Fibroblast of skin of left quadriceps (primary cell): ENCODE measurements around the gene AP2B1.
"Not testable (repeated sequence)": the region's sequence is repeated elsewhere in the genome, so short reads cannot be mapped to it uniquely, and the experiment has no call there.

Experiments
- DNase-seq, 2 experiments: peaks; one replicate each; pipeline ENCODE4 v3.0.0-alpha.2; 2013; ENCODE audit warnings: low read depth in 2 of 2

AP2B1 gene

GRCh38 chr17:35698800-35699199 is 111.7 kb downstream of the AP2B1 start:
- DNase-seq = no peak

GRCh38 chr17:35700150-35700549 is 113.0 kb downstream of the AP2B1 start:
- no peak for DNase-seq

GRCh38 chr17:35701491-35701890 is 114.4 kb downstream of the AP2B1 start:
- DNase-seq = no peak

- not testable (repeated sequence) for DNase-seq
These were observed 116.2 kb downstream of the AP2B1 start for GRCh38 chr17:35703308-35703707.

GRCh38 chr17:35705230-35705629 is 118.1 kb downstream of the AP2B1 start:
- no peak for DNase-seq

GRCh38 chr17:35705705-35706104 is 118.6 kb downstream of the AP2B1 start:
- DNase-seq = no peak

- DNase-seq = no peak
These were observed 121.0 kb downstream of the AP2B1 start for GRCh38 chr17:35708149-35708548.

- DNase-seq = no peak
These were observed 121.8 kb downstream of the AP2B1 start for GRCh38 chr17:35708951-35709350.

GRCh38 chr17:35709874-35710273 is 122.8 kb downstream of the AP2B1 start:
- DNase-seq = peak; percentile 48 to 61

GRCh38 chr17:35710950-35711349 is 123.8 kb downstream of the AP2B1 start:
- no peak for DNase-seq

GRCh38 chr17:35713069-35713728 is 126.1 kb downstream of the AP2B1 start:
- DNase-seq = peak; percentile 80 to 81

- no peak for DNase-seq
These were observed 127.9 kb downstream of the AP2B1 start for GRCh38 chr17:35714988-35715387.

GRCh38 chr17:35715416-35715815 is 128.3 kb downstream of the AP2B1 start:
- no peak for DNase-seq

GRCh38 chr17:35716173-35716572 is 129.1 kb downstream of the AP2B1 start:
- no peak for DNase-seq

- no peak for DNase-seq
These were observed 129.9 kb downstream of the AP2B1 start for GRCh38 chr17:35716897-35717465.

- DNase-seq = no peak
These were observed 130.4 kb downstream of the AP2B1 start for GRCh38 chr17:35717475-35717874.

- DNase-seq = no peak
These were observed 136.6 kb downstream of the AP2B1 start for GRCh38 chr17:35723735-35724134.

GRCh38 chr17:35725058-35725457 is 137.9 kb downstream of the AP2B1 start:
- DNase-seq = no peak

GRCh38 chr17:35725802-35726126 is 138.6 kb downstream of the AP2B1 start:
- no peak for DNase-seq

- peak; percentile 92 to 93 for DNase-seq
These were observed 139.2 kb downstream of the AP2B1 start for GRCh38 chr17:35726127-35726952.

- DNase-seq = no peak
These were observed 139.9 kb downstream of the AP2B1 start for GRCh38 chr17:35726953-35727460.

GRCh38 chr17:35727635-35728034 is 140.5 kb downstream of the AP2B1 start:
- DNase-seq = no peak

- no peak for DNase-seq
These were observed 141.4 kb downstream of the AP2B1 start for GRCh38 chr17:35728551-35728950.
